HCT116 (cell line): Measurements from ENCODE around the gene ERMAP. TPM values are rescaled to one million over a fixed set of nuclear protein-coding genes. Genes with fewer than 3 reads are reported as not detected.

Experiments used
- ATAC-seq: fragments of 200-7000 bp; cut with Tn5 transposase; 2 replicates; pipeline ENCODE4 v1.9.1; 2020; ENCODE audit warnings: mild to moderate bottlenecking, moderate library complexity
- BruUV-seq: library from RNA; stranded (reverse); fragments of 400-500 nt; replicated peaks from 2 replicates; lab custom pipeline; 2021; lab: Mats Ljungman, UMichigan
- CTCF ChIA-PET: fragments of 300-600 bp; sonication (Branson Sonifier 250); formaldehyde crosslinking; loops from one replicate; lab custom pipeline; 2021; ENCODE audit warnings: antibody characterized with exemption; lab: Charles Lee
- POLR2A ChIA-PET: fragments of 300-600, 350-600 bp; sonication (Branson Sonifier 250); formaldehyde crosslinking; loops from one replicate; lab custom pipeline; 2021; ENCODE audit warnings: antibody characterized with exemption; lab: Charles Lee
- RAD21 ChIA-PET, 2 experiments: fragments of 300-600 bp; sonication (Branson Sonifier 250); formaldehyde crosslinking; loops; one replicate each; lab custom pipeline; 2023; ENCODE audit warnings: low total read pairs in 2 of 2; ENCODE audit not compliant: uncharacterized antibody in 2 of 2, unreplicated experiment in 2 of 2, low non-redundant PET in 1 of 2; lab: Charles Lee
- DNase-seq: peaks from one replicate; pipeline ENCODE4 v3.0.0-alpha.2; 2010; ENCODE audit warnings: low read depth, low spot score
- H2AFZ ChIP-seq: fragments of 200-600 bp; shearing (Covaris generic), sonication (generic); 2 replicates; pipeline ENCODE4 v1.6.1; 2017; ENCODE audit warnings: low read depth, mixed run types, mixed read lengths, antibody characterized with exemption, low read length; ENCODE audit not compliant: poor library complexity, severe bottlenecking
- H3K27ac ChIP-seq: 2 replicates; pipeline ENCODE4 v1.5.1; 2012; ENCODE audit warnings: low read depth, low read length
- H3K27me3 ChIP-seq: fragments of 200-600 bp; sonication (generic); 2 replicates; pipeline ENCODE4 v1.6.1; 2016; ENCODE audit warnings: mixed run types, low read length, mixed read lengths; ENCODE audit not compliant: insufficient read depth
- H3K36me3 ChIP-seq, 2 experiments: fragments of 200-500 bp in 1 of 2; fragments of 200-600 bp in 1 of 2; sonication (Bioruptor generic) in 1 of 2; sonication (generic) in 1 of 2; 2 replicates each; pipeline versions ENCODE4 v1.5.1 to v1.6.1; 2014 to 2016; ENCODE audit warnings: low read length in 2 of 2, inconsistent platforms in 1 of 2, mixed read lengths in 1 of 2, mixed run types in 1 of 2; ENCODE audit not compliant: insufficient read depth in 2 of 2, control insufficient read depth in 1 of 2
- H3K4me1 ChIP-seq, 2 experiments: fragments of 200-600 bp in 1 of 2; sonication (generic) in 1 of 2; 2 replicates each; pipeline versions ENCODE4 v1.5.1 to v1.6.1; 2012 to 2017; ENCODE audit warnings: low read length in 2 of 2, inconsistent platforms in 1 of 2, mild to moderate bottlenecking in 1 of 2, mixed read lengths in 1 of 2, mixed run types in 1 of 2, moderate library complexity in 1 of 2; ENCODE audit not compliant: insufficient read depth in 2 of 2, control insufficient read depth in 1 of 2
- H3K4me2 ChIP-seq: fragments of 200-600 bp; sonication (generic); 2 replicates; pipeline ENCODE4 v1.6.1; 2017; ENCODE audit warnings: mixed run types, low read length, mixed read lengths
- H3K4me3 ChIP-seq, 2 experiments: fragments of 200-600 bp in 1 of 2; sonication (generic) in 1 of 2; replicated peaks in 1 of 2; 2 replicates each; pipeline ENCODE4 v1.5.1; 2011 to 2016; ENCODE audit warnings: low read length in 2 of 2, control low read depth in 1 of 2, low read depth in 1 of 2, mild to moderate bottlenecking in 1 of 2, mixed read lengths in 1 of 2, mixed run types in 1 of 2
- H3K79me2 ChIP-seq: fragments of 200-600 bp; sonication (generic); 2 replicates; pipeline ENCODE4 v1.6.1; 2017; ENCODE audit warnings: mild to moderate bottlenecking, mixed run types, low read length, moderate library complexity, mixed read lengths; ENCODE audit not compliant: insufficient read depth
- H3K9ac ChIP-seq: fragments of 200-600 bp; sonication (generic); 2 replicates; pipeline ENCODE4 v1.6.1; 2016; ENCODE audit warnings: low read length, mixed read lengths
- H3K9me2 ChIP-seq: fragments of 200-600 bp; sonication (generic), shearing (Covaris generic); 2 replicates; pipeline ENCODE4 v1.6.1; 2017; ENCODE audit warnings: mixed run types, mild to moderate bottlenecking, moderate library complexity; ENCODE audit not compliant: insufficient read depth
- H3K9me3 ChIP-seq, 2 experiments: fragments of 200-500 bp in 1 of 2; fragments of 200-600 bp in 1 of 2; sonication (Bioruptor generic) in 1 of 2; sonication (generic) in 1 of 2; 2 replicates each; pipeline ENCODE4 v1.6.1; 2014 to 2017; ENCODE audit warnings: low read length in 2 of 2, mixed read lengths in 2 of 2, inconsistent platforms in 1 of 2, low read depth in 1 of 2, mild to moderate bottlenecking in 1 of 2, mixed run types in 1 of 2, moderate library complexity in 1 of 2; ENCODE audit not compliant: control insufficient read depth in 1 of 2, insufficient read depth in 1 of 2
- H4K20me1 ChIP-seq: fragments of 200-600 bp; sonication (generic), shearing (Covaris generic); 2 replicates; pipeline ENCODE4 v1.6.1; 2017; ENCODE audit warnings: mixed run types, mild to moderate bottlenecking, moderate library complexity; ENCODE audit not compliant: insufficient read depth
- CBX3 ChIP-seq: IDR thresholded peaks from 2 replicates; pipeline ENCODE4 v1.6.1; 2012; ENCODE audit warnings: low read depth
- CEBPB ChIP-seq: IDR thresholded peaks from 2 replicates; pipeline ENCODE4 v1.6.1; 2012; ENCODE audit warnings: low read depth
- EGR1 ChIP-seq: IDR thresholded peaks from 2 replicates; pipeline ENCODE4 v1.6.1; 2012; ENCODE audit warnings: low read depth
- EZH2 ChIP-seq: fragments of 200-600 bp; sonication (generic); IDR thresholded peaks from 2 replicates; pipeline ENCODE4 v1.6.1; 2017; ENCODE audit warnings: antibody characterized with exemption, mixed run types
- FOSL1 ChIP-seq: IDR thresholded peaks from 2 replicates; pipeline ENCODE4 v1.6.1; 2012; ENCODE audit warnings: low read depth
- RAD21 ChIP-seq: IDR thresholded peaks from 2 replicates; pipeline ENCODE4 v1.6.1; 2012; ENCODE audit warnings: low read depth, mild to moderate bottlenecking
- REST ChIP-seq: IDR thresholded peaks from 2 replicates; pipeline ENCODE4 v1.6.1; 2012; ENCODE audit warnings: low read depth
- SIN3A ChIP-seq: IDR thresholded peaks from 2 replicates; pipeline ENCODE4 v1.6.1; 2012; ENCODE audit warnings: low read depth
- SP1 ChIP-seq: IDR thresholded peaks from 2 replicates; pipeline ENCODE4 v1.6.1; 2012; ENCODE audit warnings: low read depth
- SRF ChIP-seq: IDR thresholded peaks from 2 replicates; pipeline ENCODE4 v1.6.1; 2012; ENCODE audit warnings: low read depth
- YY1 ChIP-seq: IDR thresholded peaks from 2 replicates; pipeline ENCODE4 v1.6.1; 2011; ENCODE audit warnings: low read length, low read depth, moderate library complexity, mild to moderate bottlenecking; ENCODE audit not compliant: insufficient replicate concordance; ENCODE audit errors: extremely low read depth
- ZFX ChIP-seq: fragments of 450-650 bp; IDR thresholded peaks from 2 replicates; pipeline ENCODE4 v1.6.1; 2017
- ZNF274 ChIP-seq: fragments of 200-500 bp; sonication (Bioruptor generic); IDR thresholded peaks from 2 replicates; pipeline ENCODE4 v1.6.1; 2014; ENCODE audit warnings: mild to moderate bottlenecking, low read depth, low read length, inconsistent platforms
- intact Hi-C: fragments of 100-400 bp; cut with micrococcal nuclease; formaldehyde crosslinking; loops from 2 replicates; pipeline ENCODE4 v1.10.0; 2022
- total RNA-seq: library from RNA; stranded (reverse); gene quantifications from one replicate; pipeline ENCODE4 v1.2.1, GENCODE V29; 2021; ENCODE audit not compliant: unreplicated experiment

ERMAP gene
- total RNA-seq, 1 experiment from 2014 or later, result 5.4 TPM

- no peaks in the 10 kb centered on the region for H3K9me2 ChIP-seq
- RAD21 ChIA-PET, result no interaction called here
- H3K9me3 ChIP-seq, result no peaks in the 10 kb centered on the region
- H3K4me2 ChIP-seq, result no peak overlapping the region
- H4K20me1 ChIP-seq, result no peaks in the 10 kb centered on the region
- TF ChIP-seq SRF, result no peak
- TF ChIP-seq EGR1, result no peak
- TF ChIP-seq RAD21, result no peak
- TF ChIP-seq SIN3A, result no peak
- no peak for TF ChIP-seq REST
- DNase-seq (no peak), ATAC-seq (no peak)
- no TSS peak for BruUV-seq
- no peak overlapping the region for H2AFZ ChIP-seq
- no peak overlapping the region for H3K27ac ChIP-seq
- no peaks in the 10 kb centered on the region for H3K36me3 ChIP-seq
- CTCF ChIA-PET, result no interaction called here
- intact Hi-C loops, result no loop called here
- POLR2A ChIA-PET, result no interaction called here
- no peak overlapping the region for H3K4me3 ChIP-seq
- H3K27me3 ChIP-seq, result no peaks in the 10 kb centered on the region
- no peaks in the 10 kb centered on the region for H3K4me1 ChIP-seq
- no peak overlapping the region for H3K9ac ChIP-seq
- H3K79me2 ChIP-seq, result no peaks in the 10 kb centered on the region
These were observed 15.0 kb upstream of the ERMAP start for GRCh38 chr1:42801832-42802473.

DNA sequence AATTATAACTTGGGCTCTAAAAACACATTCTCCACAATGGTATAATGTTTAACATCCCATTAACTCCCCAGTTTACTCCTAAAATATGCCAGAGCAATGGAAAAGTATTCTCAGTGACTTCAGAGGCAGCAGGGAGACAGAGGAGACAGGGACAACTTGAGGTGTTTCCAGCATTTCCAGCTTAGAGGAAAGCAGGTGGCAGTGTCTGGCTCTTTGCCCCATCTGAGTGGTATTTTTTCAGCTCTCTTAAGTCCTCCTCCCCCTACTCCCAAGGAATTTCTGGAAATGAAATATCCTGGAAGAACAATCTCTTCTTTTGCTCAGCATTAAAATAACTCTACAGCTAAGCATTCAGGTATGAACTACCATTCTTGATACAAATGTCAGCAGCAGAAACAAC, 10.8 kb upstream of the ERMAP start:
- Histone ChIP-seq H4K20me1 (no peaks in the 10 kb centered on the region), H3K79me2 (no peaks in the 10 kb centered on the region), H3K4me2 (no peak overlapping the region), H3K4me1 (no peaks in the 10 kb centered on the region), H3K27me3 (no peaks in the 10 kb centered on the region), H3K9me2 (no peaks in the 10 kb centered on the region), H3K36me3 (no peaks in the 10 kb centered on the region), H3K9me3 (no peaks in the 10 kb centered on the region), H3K27ac (no peak overlapping the region), H3K4me3 (no peak overlapping the region), H3K9ac (no peak overlapping the region), H2AFZ (no peak overlapping the region)
- RAD21 ChIA-PET, result no interaction called here
- CTCF ChIA-PET, result no interaction called here
- no TSS peak for BruUV-seq
- intact Hi-C loops, result no loop called here
- ATAC-seq (no peak), DNase-seq (no peak)
- no peak for TF ChIP-seq SIN3A
- no peak for TF ChIP-seq CBX3
- no peak for TF ChIP-seq EGR1
- TF ChIP-seq FOSL1, result no peak
- TF ChIP-seq CEBPB, result no peak
- TF ChIP-seq EZH2, result no peak
- no peak for TF ChIP-seq RAD21
- no peak for TF ChIP-seq SP1
- TF ChIP-seq ZFX, result no peak
- no peak for TF ChIP-seq ZNF274
- no peak for TF ChIP-seq SRF
- TF ChIP-seq YY1, result no peak
- POLR2A ChIA-PET, result interaction anchor here (2.5 kb wide), 1 partner anchor 11 kb away, joined by 14 read pairs; the partner anchor contains the start of genes ERMAP and SVBP
